Activated CD8-positive, alpha-beta T cell treated with anti-CD3 and anti-CD28 coated beads for 36 hours (primary cell): ENCODE measurements around the gene PARK7. TPM values are rescaled to one million over a fixed set of nuclear protein-coding genes. Genes with fewer than 3 reads are reported as not detected.
A peak's percentile ranks its signal among the peaks of the same experiment; 100 is the strongest.

Source experiments
- ATAC-seq: fragments of 200-7000 bp; cut with Tn5 transposase; one replicate; pipeline ENCODE4 v1.10.0; 2021; ENCODE audit warnings: mild to moderate bottlenecking, moderate library complexity
- CTCF ChIA-PET: fragments of 350-600 bp; sonication (Branson Sonifier 250); formaldehyde crosslinking; loops from one replicate; lab custom pipeline; 2021; ENCODE audit warnings: antibody characterized with exemption; lab: Charles Lee
- POLR2A ChIA-PET: fragments of 350-600 bp; sonication (Branson Sonifier 250); formaldehyde crosslinking; loops from one replicate; lab custom pipeline; 2021; ENCODE audit warnings: antibody characterized with exemption; lab: Charles Lee
- DNase-seq: peaks from one replicate; pipeline ENCODE4 v3.0.0-alpha.2; 2020
- H3K27ac Mint-ChIP-seq: one replicate; pipeline ENCODE4 v1.8.0; 2021; ENCODE audit warnings: mild to moderate bottlenecking, mixed read lengths
- H3K27me3 Mint-ChIP-seq: one replicate; pipeline ENCODE4 v1.8.0; 2021; ENCODE audit warnings: mixed read lengths
- H3K36me3 Mint-ChIP-seq: one replicate; pipeline ENCODE4 v1.8.0; 2021; ENCODE audit warnings: low read depth, mixed read lengths
- H3K4me1 Mint-ChIP-seq: one replicate; pipeline ENCODE4 v1.8.0; 2021; ENCODE audit warnings: low read depth, mixed read lengths
- H3K4me3 Mint-ChIP-seq: one replicate; pipeline ENCODE4 v1.8.0; 2021; ENCODE audit warnings: mild to moderate bottlenecking, moderate library complexity, mixed read lengths
- H3K9me3 Mint-ChIP-seq: one replicate; pipeline ENCODE4 v1.8.0; 2021; ENCODE audit warnings: mixed read lengths
- CTCF ChIP-seq: fragments of 200-600 bp; IDR thresholded peaks from one replicate; pipeline ENCODE4 v1.8.0; 2022; ENCODE audit warnings: antibody characterized with exemption, mild to moderate bottlenecking
- intact Hi-C: fragments of 100-400 bp; cut with micrococcal nuclease; formaldehyde crosslinking; loops from one replicate; pipeline ENCODE4 v1.10.0; 2022
- total RNA-seq, 2 experiments: library from RNA; stranded (reverse); gene quantifications; one replicate each; pipeline ENCODE4 v1.2.3, GENCODE V29; 2021

Gene PARK7
- total RNA-seq, 2 experiments from 2014 or later: 539 to 552 TPM

GRCh38 chr1:7932524-7933138 is 28.9 kb upstream of the PARK7 start:
- peak overlapping the region; percentile 93 for H3K27ac Mint-ChIP-seq
- CTCF ChIA-PET: interaction anchor here (0.8 to 1.0 kb wide), 2 partner anchors 7 to 10 kb away, joined by 3 read pairs; partner anchors contain the start of gene TNFRSF9
- peaks cover 75% of the 10 kb centered on the region for H3K4me1 Mint-ChIP-seq
- intact Hi-C loops: no loop called here
- H3K27me3 Mint-ChIP-seq: no peaks in the 10 kb centered on the region
- no peaks in the 10 kb centered on the region for H3K9me3 Mint-ChIP-seq
- POLR2A ChIA-PET: interaction anchor here (0.6 to 3.1 kb wide), 5 partner anchors 8 to 898 kb away, joined by 3 to 32 read pairs (median 5); partner anchors contain the start of gene TNFRSF9
- H3K4me3 Mint-ChIP-seq: peak overlapping the region; percentile 55
- ATAC-seq: no peak
- no peak for TF ChIP-seq CTCF
- peaks cover 93% of the 10 kb centered on the region for H3K36me3 Mint-ChIP-seq
- no peak for DNase-seq

GRCh38 chr1:7938070-7938469 is 23.4 kb upstream of the PARK7 start:
- no peaks in the 10 kb centered on the region for H3K9me3 Mint-ChIP-seq
- POLR2A ChIA-PET: interaction anchor here (0.7 to 9.2 kb wide), 3 partner anchors 16 to 22 kb away, joined by 3 to 65 read pairs (median 4); no protein-coding TSS in a partner anchor
- CTCF ChIA-PET: interaction anchor here (1.5 kb wide), 1 partner anchor 11 kb away, joined by 6 read pairs; no protein-coding TSS in a partner anchor
- intact Hi-C loops: no loop called here
- H3K27me3 Mint-ChIP-seq: no peaks in the 10 kb centered on the region
- DNase-seq: no peak
- no peak for ATAC-seq
- H3K4me1 Mint-ChIP-seq: peaks cover 58% of the 10 kb centered on the region
- H3K27ac Mint-ChIP-seq: peak overlapping the region; percentile 97
- no peak for TF ChIP-seq CTCF
- H3K4me3 Mint-ChIP-seq: peak overlapping the region; percentile 87
- peaks cover 68% of the 10 kb centered on the region for H3K36me3 Mint-ChIP-seq

- peak overlapping the region; percentile 97 for H3K27ac Mint-ChIP-seq
- DNase-seq (no peak), ATAC-seq (no peak)
- peak overlapping the region; percentile 87 for H3K4me3 Mint-ChIP-seq
- intact Hi-C loops: no loop called here
- TF ChIP-seq CTCF: no peak
- no peaks in the 10 kb centered on the region for H3K9me3 Mint-ChIP-seq
- peaks cover 60% of the 10 kb centered on the region for H3K4me1 Mint-ChIP-seq
- POLR2A ChIA-PET: interaction anchor here (0.7 to 9.2 kb wide), 6 partner anchors 8 to 24 kb away, joined by 3 to 65 read pairs (median 13); partner anchors contain the start of gene PARK7
- peaks cover 51% of the 10 kb centered on the region for H3K36me3 Mint-ChIP-seq
- H3K27me3 Mint-ChIP-seq: no peaks in the 10 kb centered on the region
- CTCF ChIA-PET: interaction anchor here (0.9 to 1.6 kb wide), 6 partner anchors 8 to 273 kb away, joined by 3 to 9 read pairs (median 4); no protein-coding TSS in a partner anchor
Observed at GRCh38 chr1:7940034-7940433, 21.5 kb upstream of the PARK7 start.

GRCh38 chr1:7940745-7941436 is 20.6 kb upstream of the PARK7 start, which contains the start of gene TNFRSF9:
TNFRSF9 (minus strand) TSS chr1:7940839; CDS start chr1:7939994, 845 bp downstream.
- CTCF ChIA-PET: interaction anchor here (0.9 to 1.6 kb wide), 6 partner anchors 8 to 273 kb away, joined by 3 to 9 read pairs (median 4); no protein-coding TSS in a partner anchor
- no peaks in the 10 kb centered on the region for H3K27me3 Mint-ChIP-seq
- intact Hi-C loops: no loop called here

More at GRCh38 chr1:7940745-7941436, 20.6 kb upstream of the PARK7 start, which contains the start of gene TNFRSF9:
- Mint-ChIP-seq H3K9me3 (no peaks in the 10 kb centered on the region), H3K27ac (peak within 1 kb of the TSS; percentile 97), H3K4me1 (peaks cover 54% of the 10 kb centered on the region), H3K36me3 (peaks cover 42% of the 10 kb centered on the region), H3K4me3 (peak within 1 kb of the TSS; percentile 87)
- POLR2A ChIA-PET: interaction anchor here (0.7 to 9.2 kb wide), 6 partner anchors 8 to 25 kb away, joined by 3 to 65 read pairs (median 13); partner anchors contain the start of gene PARK7
- no peak for TF ChIP-seq CTCF
- DNase-seq (peak; percentile 97), ATAC-seq (peak; percentile 89)
